ENCODE measurements around the gene METTL25B.

GRCh38 chr1:156703741-156704140 lies 24.5 kb upstream of the METTL25B start:
- TF ChIP-seq CTCF (IDR thresholded peaks at IDR 0.05) (no peak), EZH2 (IDR thresholded peaks at IDR 0.05; ENCODE audit: borderline replicate concordance, insufficient read depth, low read depth, low read length, poor library complexity, severe bottlenecking) (no peak)

Measured in B cell (primary cell).